WTC11 (cell line): ENCODE results near the gene AKAIN1.

Experiments used
- CREM ChIP-seq: sonication (generic); formaldehyde crosslinking; IDR thresholded peaks from 2 replicates; pipeline ENCODE4 v1.8.1; 2022; ENCODE audit warnings: mild to moderate bottlenecking, missing genetic modification reagents, moderate library complexity
- CTCF ChIP-seq: fragments of 200-600 bp; IDR thresholded peaks from 2 replicates; pipeline ENCODE4 v1.8.0; 2022; ENCODE audit warnings: antibody characterized with exemption
- KAT7 ChIP-seq: sonication (generic); formaldehyde crosslinking; IDR thresholded peaks from 2 replicates; pipeline ENCODE4 v1.8.1; 2023; ENCODE audit warnings: missing genetic modification reagents, mild to moderate bottlenecking, borderline replicate concordance
- PRDM15 ChIP-seq: sonication (generic); formaldehyde crosslinking; IDR thresholded peaks from 2 replicates; pipeline ENCODE4 v1.8.0; 2022; ENCODE audit warnings: missing genetic modification reagents
- ZNF512 ChIP-seq: sonication (generic); formaldehyde crosslinking; IDR thresholded peaks from 2 replicates; pipeline ENCODE4 v1.8.1; 2022; ENCODE audit warnings: missing genetic modification reagents, borderline replicate concordance

- TF ChIP-seq CTCF (no peak), PRDM15 (CRISPR knock-in tag) (no peak), CREM (no peak), ZNF512 (CRISPR knock-in tag) (no peak), KAT7 (no peak)
These were observed 64.1 kb downstream of the AKAIN1 start for GRCh38 chr18:5132987-5133386.
